ENCODE measurements around the gene TMEM238L.

DNA sequence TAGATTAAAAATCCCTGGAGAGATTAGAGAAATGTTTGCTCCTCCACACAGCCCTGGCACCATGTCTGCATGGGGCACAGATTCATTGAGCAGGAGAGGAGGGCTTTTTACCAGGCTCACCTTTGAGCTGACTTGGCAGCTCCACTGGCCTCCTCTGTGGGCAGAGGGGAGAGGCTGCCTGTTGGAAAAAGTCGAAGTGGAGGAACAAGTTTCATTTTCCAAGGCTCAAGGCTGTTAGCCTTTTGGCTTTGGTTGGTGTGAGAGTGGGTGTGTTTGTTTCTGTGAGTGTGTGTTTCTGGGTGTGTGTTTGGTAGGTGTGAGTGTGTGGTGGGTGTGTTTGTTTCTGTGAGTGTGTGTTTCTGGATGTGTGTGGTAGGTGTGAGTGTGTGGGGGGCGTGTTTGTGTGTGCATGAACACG, 5.6 kb downstream of the TMEM238L start:
- TF ChIP-seq, protein P1, sequence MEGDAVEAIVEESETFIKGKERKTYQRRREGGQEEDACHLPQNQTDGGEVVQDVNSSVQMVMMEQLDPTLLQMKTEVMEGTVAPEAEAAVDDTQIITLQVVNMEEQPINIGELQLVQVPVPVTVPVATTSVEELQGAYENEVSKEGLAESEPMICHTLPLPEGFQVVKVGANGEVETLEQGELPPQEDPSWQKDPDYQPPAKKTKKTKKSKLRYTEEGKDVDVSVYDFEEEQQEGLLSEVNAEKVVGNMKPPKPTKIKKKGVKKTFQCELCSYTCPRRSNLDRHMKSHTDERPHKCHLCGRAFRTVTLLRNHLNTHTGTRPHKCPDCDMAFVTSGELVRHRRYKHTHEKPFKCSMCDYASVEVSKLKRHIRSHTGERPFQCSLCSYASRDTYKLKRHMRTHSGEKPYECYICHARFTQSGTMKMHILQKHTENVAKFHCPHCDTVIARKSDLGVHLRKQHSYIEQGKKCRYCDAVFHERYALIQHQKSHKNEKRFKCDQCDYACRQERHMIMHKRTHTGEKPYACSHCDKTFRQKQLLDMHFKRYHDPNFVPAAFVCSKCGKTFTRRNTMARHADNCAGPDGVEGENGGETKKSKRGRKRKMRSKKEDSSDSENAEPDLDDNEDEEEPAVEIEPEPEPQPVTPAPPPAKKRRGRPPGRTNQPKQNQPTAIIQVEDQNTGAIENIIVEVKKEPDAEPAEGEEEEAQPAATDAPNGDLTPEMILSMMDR (IDR thresholded peaks at IDR 0.05 in 8 of 11, conservative IDR thresholded peaks at IDR 0.05 in 3 of 11) = no peak
- TF ChIP-seq POLR2AphosphoS5 (IDR thresholded peaks at IDR 0.05) (no peak), POLR2A (IDR thresholded peaks at IDR 0.05) (no peak)
